PFSK-1 (cell line): ENCODE results near the gene EID3.

Experiments used
- POLR2AphosphoS5 ChIP-seq: IDR thresholded peaks from 2 replicates; pipeline ENCODE4 v1.6.1; 2012; ENCODE audit warnings: low read depth, mild to moderate bottlenecking, control low read depth, low read length, moderate library complexity
- REST ChIP-seq, 2 experiments: IDR thresholded peaks; 2 replicates each; pipeline versions ENCODE4 v1.6.1 to v1.8.0; 2011 to 2012; ENCODE audit warnings: low read depth in 2 of 2, low read length in 2 of 2, control low read depth in 1 of 2, inconsistent platforms in 1 of 2, mild to moderate bottlenecking in 1 of 2, moderate library complexity in 1 of 2; ENCODE audit not compliant: insufficient read depth in 1 of 2

DNA sequence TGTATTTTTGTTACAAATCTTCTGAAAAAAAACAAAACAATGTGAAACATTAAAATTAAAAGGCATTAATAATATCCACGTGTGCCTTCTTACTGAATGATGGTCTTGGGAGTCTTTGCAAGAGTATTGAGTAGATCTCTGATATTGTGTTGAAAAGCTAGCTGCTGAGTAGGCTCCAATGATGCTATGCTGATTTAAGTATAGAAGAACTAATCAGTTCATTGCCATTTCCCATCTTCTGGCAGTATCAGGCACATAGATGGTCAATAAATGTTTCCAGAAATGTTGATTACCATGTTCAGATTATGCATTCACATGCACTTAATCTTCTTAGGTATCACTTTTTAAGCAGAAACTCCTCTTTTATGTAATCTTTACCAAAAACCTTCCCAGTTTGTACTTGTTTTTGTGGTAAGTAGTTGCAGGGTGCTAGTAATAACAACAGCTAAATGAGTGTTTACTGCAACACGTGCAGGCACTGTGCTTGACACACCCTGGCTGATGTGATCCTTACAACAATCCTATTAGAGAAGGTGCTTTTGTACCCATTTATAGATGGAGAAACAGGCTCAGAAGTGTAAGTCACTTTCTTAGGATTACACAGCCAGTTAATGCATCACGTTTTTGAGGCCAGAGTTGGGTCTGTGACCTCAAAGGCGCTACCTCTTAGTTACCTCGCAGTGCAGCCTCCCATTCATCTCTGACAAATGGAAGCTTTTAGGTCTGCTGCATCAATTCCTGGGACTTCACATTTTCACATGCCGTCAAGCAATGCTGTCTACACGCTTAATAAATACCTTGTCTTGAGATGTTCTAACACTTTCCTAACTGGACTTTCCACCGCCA is 46.9 kb downstream of the EID3 start:
- TF ChIP-seq POLR2AphosphoS5 (no peak), REST (IDR thresholded peaks at IDR 0.05; ENCODE audit: insufficient read depth in 1 of 2, low read depth in 2 of 2, low read length in 2 of 2) (no peak)
